ENCODE measurements around the gene CREB3L2.

- TF ChIP-seq POLR2A (IDR thresholded peaks at IDR 0.05; ENCODE audit: low read length) (no peak), GATA1 (IDR thresholded peaks at IDR 0.05; ENCODE audit: low read depth, low read length) (no peak)
Measured at GRCh38 chr7:137852108-137852507, 149.8 kb downstream of the CREB3L2 start.
